Stomach (tissue), 9 donors: ENCODE results near the gene KCNQ1. TPM values are rescaled to one million over a fixed set of nuclear protein-coding genes. Genes with fewer than 3 reads are reported as not detected.

ENCODE experiments used
- DNase-seq, 2 donors: peaks; one replicate each; pipeline versions ENCODE4 v3.0.0 to v3.0.0-alpha.2; 2013 to 2019
- H3K27ac ChIP-seq, 5 donors: fragments of 200-600 bp in 4 of 5; sonication (generic) in 4 of 5; one replicate each; pipeline ENCODE4 v1.5.1; 2013 to 2019; ENCODE audit warnings: mild to moderate bottlenecking in 1 of 5, moderate library complexity in 1 of 5
- H3K27me3 ChIP-seq, 3 donors: fragments of 200-600 bp; sonication (generic); one replicate each; pipeline ENCODE4 v1.5.1; 2017 to 2019; ENCODE audit warnings: mixed run types in 1 of 3
- H3K36me3 ChIP-seq, 4 donors: fragments of 200-600 bp; sonication (generic); 1 replicate in 3 of 4; 2 replicates in 1 of 4; pipeline ENCODE4 v1.5.1; 2016 to 2019
- H3K4me1 ChIP-seq, 4 donors: fragments of 200-600 bp; sonication (generic); one replicate each; pipeline ENCODE4 v1.5.1; 2016 to 2019
- H3K4me3 ChIP-seq, 4 donors: fragments of 200-600 bp; sonication (generic) in 3 of 4; one replicate each; pipeline ENCODE4 v1.5.1; 2016 to 2019; ENCODE audit warnings: mild to moderate bottlenecking in 1 of 4
- H3K9me3 ChIP-seq, 4 donors: fragments of 200-600 bp; sonication (generic); one replicate each; pipeline ENCODE4 v1.5.1; 2016 to 2019
- EP300 ChIP-seq: sonication (generic); formaldehyde crosslinking; IDR thresholded peaks from one replicate; pipeline ENCODE4 v1.6.1; 2017; ENCODE audit warnings: antibody characterized with exemption
- POLR2A ChIP-seq, 4 donors: fragments of 450-650 bp; IDR thresholded peaks; one replicate each; pipeline ENCODE4 v1.6.1; 2016; ENCODE audit warnings: antibody characterized with exemption in 4 of 4, control low read depth in 2 of 4, mild to moderate bottlenecking in 1 of 4, moderate library complexity in 1 of 4
- POLR2AphosphoS5 ChIP-seq, 3 donors: sonication (generic); formaldehyde crosslinking; IDR thresholded peaks; one replicate each; pipeline ENCODE4 v1.6.1; 2016; ENCODE audit warnings: antibody characterized with exemption in 3 of 3
- WGBS, 5 donors: extraction: QIAGEN DNeasy Blood & Tissue Kit in 3 of 5; methylation state at CpG; one replicate each; pipeline versions ENCODE4 v1.1.5 to v1.1.7; 2013 to 2018; 5-methylcytosine and 5-hydroxymethylcytosine counted together
- intact Hi-C: fragments of 100-400 bp; cut with DNase I; formaldehyde crosslinking; loops from one replicate; pipeline ENCODE4 v1.15.1; 2023; ENCODE audit warnings: low total_unique reads
- polyA plus RNA-seq, 3 donors: library from polyadenylated mRNA; stranded (reverse); fragments of 200-250 nt; gene quantifications; one replicate each; pipeline ENCODE4 v1.2.3, GENCODE V29; 2013
- total RNA-seq, 5 donors: library from RNA; depleted of rRNA; stranded (reverse); fragments of >200 nt; gene quantifications; one replicate each; pipeline versions ENCODE4 v1.1.0 to v1.2.3, GENCODE V29; 2014 to 2016
- TF ChIP-seq, protein P1 (sequence below), 7 experiments: fragments of 450-650 bp in 4 of 7; fragments of 200-600 bp in 3 of 7; sonication (generic) in 3 of 7; IDR thresholded peaks; one replicate each; pipeline ENCODE4 v1.5.1; 2016 to 2019; ENCODE audit warnings: antibody characterized with exemption in 7 of 7, control low read depth in 2 of 7, mild to moderate bottlenecking in 1 of 7
- donor health status: healthy with polysubstance abuse.
- donor health status: Bipolar disorder and iron deficiency.
- donor health status: healthy.

Gene KCNQ1
- total and polyA plus RNA-seq, 8 donors: 12.1 to 155 (median 49.0) TPM

- DNase-seq: no peak
Measured at GRCh38 chr11:2554338-2555207, 109.8 kb downstream of the KCNQ1 start.

DNA sequence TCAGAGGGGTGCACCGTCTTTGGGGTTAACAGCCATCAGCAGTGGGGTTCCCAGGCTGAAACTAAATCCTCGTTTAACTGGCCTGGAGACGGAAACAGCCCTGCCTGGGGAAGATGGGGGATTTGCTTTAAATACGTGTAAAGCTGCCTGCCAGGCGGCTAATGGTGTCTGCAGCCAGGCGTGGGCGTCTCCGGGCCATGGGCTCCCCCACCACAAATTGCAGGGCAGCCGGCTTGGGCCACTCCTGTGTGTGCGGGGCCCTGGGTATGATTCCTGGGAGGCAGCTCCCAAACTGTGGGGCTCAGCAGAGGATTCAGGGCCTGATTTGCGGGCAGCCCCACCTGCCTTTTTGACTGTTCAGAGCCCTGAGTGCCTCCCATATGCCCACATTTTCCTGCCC lies 110.5 kb downstream of the KCNQ1 start:
- H3K4me3 ChIP-seq: no peak overlapping the region
- H3K4me1 ChIP-seq: peaks cover 4 to 7% (median 6%) of the 10 kb centered on the region in 4 donors
- intact Hi-C loops: no loop called here
- 81 to 92% (median 90%) methylated on average over 10 to 11 of the region's 11 CpGs for WGBS, 5 donors
- no peak for DNase-seq
- H3K27me3 ChIP-seq: no peaks in the 10 kb centered on the region
- no peaks in the 10 kb centered on the region for H3K36me3 ChIP-seq
- no peak overlapping the region for H3K27ac ChIP-seq
- TF ChIP-seq, protein P1, sequence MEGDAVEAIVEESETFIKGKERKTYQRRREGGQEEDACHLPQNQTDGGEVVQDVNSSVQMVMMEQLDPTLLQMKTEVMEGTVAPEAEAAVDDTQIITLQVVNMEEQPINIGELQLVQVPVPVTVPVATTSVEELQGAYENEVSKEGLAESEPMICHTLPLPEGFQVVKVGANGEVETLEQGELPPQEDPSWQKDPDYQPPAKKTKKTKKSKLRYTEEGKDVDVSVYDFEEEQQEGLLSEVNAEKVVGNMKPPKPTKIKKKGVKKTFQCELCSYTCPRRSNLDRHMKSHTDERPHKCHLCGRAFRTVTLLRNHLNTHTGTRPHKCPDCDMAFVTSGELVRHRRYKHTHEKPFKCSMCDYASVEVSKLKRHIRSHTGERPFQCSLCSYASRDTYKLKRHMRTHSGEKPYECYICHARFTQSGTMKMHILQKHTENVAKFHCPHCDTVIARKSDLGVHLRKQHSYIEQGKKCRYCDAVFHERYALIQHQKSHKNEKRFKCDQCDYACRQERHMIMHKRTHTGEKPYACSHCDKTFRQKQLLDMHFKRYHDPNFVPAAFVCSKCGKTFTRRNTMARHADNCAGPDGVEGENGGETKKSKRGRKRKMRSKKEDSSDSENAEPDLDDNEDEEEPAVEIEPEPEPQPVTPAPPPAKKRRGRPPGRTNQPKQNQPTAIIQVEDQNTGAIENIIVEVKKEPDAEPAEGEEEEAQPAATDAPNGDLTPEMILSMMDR (IDR thresholded peaks at IDR 0.05): no peak
- TF ChIP-seq POLR2A (IDR thresholded peaks at IDR 0.05) (no peak), EP300 (no peak), POLR2AphosphoS5 (IDR thresholded peaks at IDR 0.05) (no peak)
- peaks cover 0 to 4% (median 0%) of the 10 kb centered on the region in 4 donors for H3K9me3 ChIP-seq

More at GRCh38 chr11:2554338-2555207, 109.8 kb downstream of the KCNQ1 start:
- intact Hi-C loops: no loop called here
- Histone ChIP-seq H3K36me3 (no peaks in the 10 kb centered on the region), H3K4me1 (peaks cover 4 to 13% (median 9%) of the 10 kb centered on the region in 4 donors), H3K27me3 (no peaks in the 10 kb centered on the region), H3K4me3 (no peak overlapping the region), H3K27ac (no peak overlapping the region), H3K9me3 (peaks cover 0 to 4% (median 0%) of the 10 kb centered on the region in 4 donors)
- 60 to 76% (median 67%) methylated on average over 16 of the region's 16 CpGs for WGBS, 5 donors
- TF ChIP-seq, protein P1 (IDR thresholded peaks at IDR 0.05): no peak
- TF ChIP-seq POLR2A (IDR thresholded peaks at IDR 0.05) (no peak), EP300 (no peak), POLR2AphosphoS5 (IDR thresholded peaks at IDR 0.05) (no peak)

DNA sequence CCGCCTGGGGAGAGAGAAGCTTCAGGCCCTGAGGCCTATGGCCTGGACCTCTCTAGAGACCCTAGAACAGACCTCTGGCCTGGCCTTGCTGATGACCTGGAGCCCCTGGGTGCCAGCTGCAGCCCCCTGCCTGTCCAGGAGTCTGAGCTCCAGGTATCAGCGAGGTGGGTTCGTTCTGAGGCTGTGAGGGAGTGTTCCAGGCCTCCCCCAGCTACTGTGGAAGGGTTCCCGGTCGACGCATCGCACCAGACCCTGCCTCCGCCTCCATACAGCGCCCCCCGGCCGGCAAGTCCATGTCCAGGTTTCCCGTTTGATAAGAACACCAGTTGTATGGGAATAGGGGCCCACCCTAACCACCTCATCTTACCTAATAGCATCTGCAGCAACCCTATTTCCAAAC lies 111.1 kb downstream of the KCNQ1 start:
- Histone ChIP-seq H3K27ac (no peak overlapping the region), H3K4me3 (no peak overlapping the region), H3K9me3 (peaks cover 0 to 4% (median 0%) of the 10 kb centered on the region in 4 donors), H3K27me3 (no peaks in the 10 kb centered on the region), H3K36me3 (no peaks in the 10 kb centered on the region), H3K4me1 (peaks cover 0 to 7% (median 2%) of the 10 kb centered on the region in 4 donors)
- whole genome bisulfite sequencing, 5 donors: 89 to 99% (median 96%) methylated on average over 12 of the region's 12 CpGs
- DNase-seq: no peak
- intact Hi-C loops: no loop called here
- TF ChIP-seq, protein P1 (IDR thresholded peaks at IDR 0.05): no peak
- TF ChIP-seq EP300 (no peak), POLR2A (IDR thresholded peaks at IDR 0.05) (no peak), POLR2AphosphoS5 (IDR thresholded peaks at IDR 0.05) (no peak)

DNA sequence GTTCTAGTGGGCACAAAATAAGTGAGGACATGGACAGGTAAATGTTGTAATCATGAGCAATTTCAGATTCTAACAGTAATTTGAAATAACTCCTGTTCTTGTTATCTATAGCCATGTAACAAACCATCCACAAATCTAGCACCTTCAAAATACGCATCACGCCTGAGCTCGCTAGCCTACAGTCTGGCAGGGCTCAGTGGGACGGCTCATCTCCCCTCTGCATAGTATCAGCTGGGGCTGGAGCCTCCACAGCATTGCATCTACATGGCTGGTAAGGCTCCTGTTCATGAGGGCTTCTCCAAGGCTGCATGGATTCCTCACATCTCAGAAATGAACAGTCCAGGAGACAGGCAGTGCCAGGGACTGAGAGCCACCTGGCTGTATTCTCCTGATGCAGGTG lies 112.6 kb downstream of the KCNQ1 start:
- TF ChIP-seq, protein P1 (IDR thresholded peaks at IDR 0.05): no peak
- no peak for TF ChIP-seq EP300
- TF ChIP-seq POLR2AphosphoS5 (IDR thresholded peaks at IDR 0.05): no peak
- no peak for TF ChIP-seq POLR2A (IDR thresholded peaks at IDR 0.05)
- intact Hi-C loops: no loop called here
- no peaks in the 10 kb centered on the region for H3K36me3 ChIP-seq
- WGBS, 5 donors: 97 to 100% (median 98%) methylated on average over 4 of the region's 4 CpGs
- peaks cover 0 to 16% (median 12%) of the 10 kb centered on the region in 4 donors for H3K4me1 ChIP-seq
- H3K27me3 ChIP-seq: no peaks in the 10 kb centered on the region
- peaks cover 0 to 4% (median 0%) of the 10 kb centered on the region in 4 donors for H3K9me3 ChIP-seq
- DNase-seq: no peak
- H3K4me3 ChIP-seq: no peak overlapping the region
- H3K27ac ChIP-seq: no peak overlapping the region
